Subcutaneous adipose tissue (tissue), 4 donors: ENCODE measurements around the gene AMMECR1L. TPM values are rescaled to one million over a fixed set of nuclear protein-coding genes. Genes with fewer than 3 reads are reported as not detected.

Experiments
- CTCF ChIP-seq: fragments of 450-650 bp; IDR thresholded peaks from one replicate; pipeline ENCODE4 v1.5.1; 2016; ENCODE audit warnings: low read depth, mild to moderate bottlenecking, control low read depth, antibody characterized with exemption, moderate library complexity
- small RNA-seq: library from RNA; depleted of rRNA; stranded (forward); fragments of <200 nt; gene quantifications from one replicate; pipeline ENCODE3, GENCODE V24; 2016
- total RNA-seq, 4 donors: library from RNA; depleted of rRNA; stranded (reverse); fragments of >200 nt; gene quantifications; one replicate each; pipeline ENCODE4 v1.1.0, GENCODE V29; 2016

Gene AMMECR1L
- total RNA-seq, 4 donors from 2014 or later = 13.3 to 21.5 (median 14.9) TPM

GRCh38 chr2:127818794-127819425, 66.8 kb downstream of the AMMECR1L start:
- TF ChIP-seq CTCF = no peak

GRCh38 chr2:127818241-127818640, 67.5 kb downstream of the AMMECR1L start:
- TF ChIP-seq CTCF = no peak

- no peak for TF ChIP-seq CTCF
Measured at GRCh38 chr2:127814677-127815076, 71.1 kb downstream of the AMMECR1L start.

Small RNAs within 50 kb of the gene (small RNA-seq; reads per million reads assigned to genes)
- gene AC012306.1 = not detected
- gene RF00017 = not detected
- 0.49 reads per million for gene RF00019
- not detected for gene RNU6-395P

Other genes with a start within 250 kb of the AMMECR1L start
- not detected for gene GPR17, start 239.8 kb downstream of the AMMECR1L start, total RNA-seq
- gene LIMS2, start 210.4 kb downstream of the AMMECR1L start, total RNA-seq = 10 to 100 TPM in 3 of 4 donors, 1 to 10 TPM in 1; 8.5 to 81.8 (median 26.5) TPM
- 10 to 100 TPM in 1 of 4 donors, 1 to 10 TPM in 3; 5.8 to 14.9 (median 8.1) TPM for gene SFT2D3, start 184.5 kb downstream of the AMMECR1L start, total RNA-seq
- 10 to 100 TPM; 42.3 to 53.2 (median 45.8) TPM for gene WDR33, start 74.8 kb downstream of the AMMECR1L start, total RNA-seq
- 10 to 100 TPM in 3 of 4 donors, 1 to 10 TPM in 1; 8.8 to 14.8 (median 11.2) TPM for gene POLR2D, start 27.8 kb downstream of the AMMECR1L start, total RNA-seq
- gene SAP130, start 142.1 kb upstream of the AMMECR1L start, total RNA-seq = 10 to 100 TPM in 1 of 4 donors, 1 to 10 TPM in 3; 7.3 to 13.2 (median 8.9) TPM
- gene UGGT1, start 205.2 kb upstream of the AMMECR1L start, total RNA-seq = 10 to 100 TPM; 43.1 to 66.5 (median 55.3) TPM